Body of pancreas (tissue), 4 donors: Measurements from ENCODE around the gene ARID4B.

ENCODE experiments used
- POLR2A ChIP-seq, 3 donors: fragments of 450-650 bp; IDR thresholded peaks; one replicate each; pipeline ENCODE4 v1.6.1; 2016; ENCODE audit warnings: antibody characterized with exemption in 3 of 3, mild to moderate bottlenecking in 2 of 3
- TF ChIP-seq, protein P1 (sequence below), 7 experiments: fragments of 450-650 bp in 4 of 7; fragments of 200-600 bp in 3 of 7; sonication (generic) in 3 of 7; IDR thresholded peaks; one replicate each; pipeline ENCODE4 v1.5.1; 2016 to 2019; ENCODE audit warnings: antibody characterized with exemption in 7 of 7

- TF ChIP-seq, protein P1, sequence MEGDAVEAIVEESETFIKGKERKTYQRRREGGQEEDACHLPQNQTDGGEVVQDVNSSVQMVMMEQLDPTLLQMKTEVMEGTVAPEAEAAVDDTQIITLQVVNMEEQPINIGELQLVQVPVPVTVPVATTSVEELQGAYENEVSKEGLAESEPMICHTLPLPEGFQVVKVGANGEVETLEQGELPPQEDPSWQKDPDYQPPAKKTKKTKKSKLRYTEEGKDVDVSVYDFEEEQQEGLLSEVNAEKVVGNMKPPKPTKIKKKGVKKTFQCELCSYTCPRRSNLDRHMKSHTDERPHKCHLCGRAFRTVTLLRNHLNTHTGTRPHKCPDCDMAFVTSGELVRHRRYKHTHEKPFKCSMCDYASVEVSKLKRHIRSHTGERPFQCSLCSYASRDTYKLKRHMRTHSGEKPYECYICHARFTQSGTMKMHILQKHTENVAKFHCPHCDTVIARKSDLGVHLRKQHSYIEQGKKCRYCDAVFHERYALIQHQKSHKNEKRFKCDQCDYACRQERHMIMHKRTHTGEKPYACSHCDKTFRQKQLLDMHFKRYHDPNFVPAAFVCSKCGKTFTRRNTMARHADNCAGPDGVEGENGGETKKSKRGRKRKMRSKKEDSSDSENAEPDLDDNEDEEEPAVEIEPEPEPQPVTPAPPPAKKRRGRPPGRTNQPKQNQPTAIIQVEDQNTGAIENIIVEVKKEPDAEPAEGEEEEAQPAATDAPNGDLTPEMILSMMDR (IDR thresholded peaks at IDR 0.05), result no peak
- no peak for TF ChIP-seq POLR2A (IDR thresholded peaks at IDR 0.05)
Observed at GRCh38 chr1:235279694-235280093, 48.3 kb downstream of the ARID4B start.
